IMR-90 (cell line): ENCODE data around the gene BRCC3. TPM values are rescaled to one million over a fixed set of nuclear protein-coding genes. Genes with fewer than 3 reads are reported as not detected.

Source experiments
- ATAC-seq: fragments of 200-7000 bp; cut with Tn5 transposase; 2 replicates; pipeline ENCODE4 v1.9.1; 2020; ENCODE audit warnings: low read depth, mild to moderate bottlenecking, moderate library complexity
- BruUV-seq: library from RNA; stranded (reverse); fragments of 400-500 nt; replicated peaks from 2 replicates; lab custom pipeline; 2021; lab: Mats Ljungman, UMichigan
- CTCF ChIA-PET: fragments of 300-600 bp; formaldehyde crosslinking; extraction: SDS; loops from one replicate; lab custom pipeline; 2021; ENCODE audit warnings: antibody characterized with exemption; lab: Yijun Ruan, JAX
- POLR2A ChIA-PET: fragments of 300-600 bp; sonication (Branson Sonifier 250); formaldehyde crosslinking; loops from one replicate; lab custom pipeline; 2022; ENCODE audit warnings: antibody characterized with exemption; ENCODE audit not compliant: unreplicated experiment; lab: Charles Lee
- DNase-seq: peaks from one replicate; pipeline ENCODE4 v3.0.0; 2013
- H2AFZ ChIP-seq: replicated peaks from 2 replicates; pipeline ENCODE3; 2013; ENCODE audit warnings: low read length, mild to moderate bottlenecking; ENCODE audit not compliant: poor library complexity
- H2AK5ac ChIP-seq: 2 replicates; pipeline ENCODE4 v1.6.1; 2013; ENCODE audit warnings: low read depth, low read length, inconsistent platforms
- H2AK9ac ChIP-seq: replicated peaks from 2 replicates; pipeline ENCODE3; 2013; ENCODE audit warnings: mild to moderate bottlenecking, low read depth, low read length, moderate library complexity; ENCODE audit not compliant: poor library complexity
- H2BK120ac ChIP-seq: 2 replicates; pipeline ENCODE4 v1.6.1; 2013; ENCODE audit warnings: low read depth, low read length, inconsistent platforms
- H2BK15ac ChIP-seq: 3 replicates; pipeline ENCODE4 v1.6.1; 2013; ENCODE audit warnings: low read depth, low read length, inconsistent platforms
- H2BK20ac ChIP-seq: 2 replicates; pipeline ENCODE4 v1.6.1; 2013; ENCODE audit warnings: low read depth, mild to moderate bottlenecking, inconsistent platforms, low read length, moderate library complexity
- H2BK5ac ChIP-seq: 2 replicates; pipeline ENCODE4 v1.6.1; 2013; ENCODE audit warnings: mild to moderate bottlenecking, low read depth, low read length, inconsistent platforms; ENCODE audit not compliant: poor library complexity, severe bottlenecking
- H3K14ac ChIP-seq: replicated peaks from 2 replicates; pipeline ENCODE4 v1.6.1; 2013; ENCODE audit warnings: low read depth, low read length, inconsistent platforms
- H3K18ac ChIP-seq: 2 replicates; pipeline ENCODE4 v1.6.1; 2013; ENCODE audit warnings: low read depth, low read length, control low read depth
- H3K23ac ChIP-seq: 2 replicates; pipeline ENCODE4 v1.6.1; 2013; ENCODE audit warnings: low read depth, low read length, inconsistent platforms
- H3K27ac ChIP-seq: 2 replicates; pipeline ENCODE4 v1.5.1; 2013; ENCODE audit warnings: mild to moderate bottlenecking, control low read depth, low read length; ENCODE audit not compliant: insufficient read depth
- H3K27me3 ChIP-seq: 2 replicates; pipeline ENCODE4 v1.6.1; 2013; ENCODE audit warnings: low read length; ENCODE audit not compliant: control insufficient read depth, insufficient read depth
- H3K36me3 ChIP-seq: 2 replicates; pipeline ENCODE4 v1.6.1; 2013; ENCODE audit warnings: low read length, mixed read lengths; ENCODE audit not compliant: control insufficient read depth, insufficient read depth
- H3K4ac ChIP-seq: 2 replicates; pipeline ENCODE4 v1.6.1; 2013; ENCODE audit warnings: low read depth, low read length, inconsistent platforms
- H3K4me1 ChIP-seq: 2 replicates; pipeline ENCODE4 v1.6.1; 2013; ENCODE audit warnings: low read length, mixed read lengths; ENCODE audit not compliant: control insufficient read depth, insufficient read depth
- H3K4me2 ChIP-seq: 2 replicates; pipeline ENCODE4 v1.6.1; 2013; ENCODE audit warnings: low read depth, mild to moderate bottlenecking, control low read depth, low read length, moderate library complexity
- H3K4me3 ChIP-seq: 2 replicates; pipeline ENCODE4 v1.5.1; 2013; ENCODE audit warnings: low read depth, mild to moderate bottlenecking, control low read depth, low read length, moderate library complexity; ENCODE audit not compliant: insufficient read depth
- H3K56ac ChIP-seq: 2 replicates; pipeline ENCODE4 v1.6.1; 2013; ENCODE audit warnings: low read length, inconsistent platforms; ENCODE audit not compliant: insufficient read depth; ENCODE audit errors: extremely low read depth
- H3K79me1 ChIP-seq, 2 experiments: 2 replicates each; pipeline ENCODE4 v1.6.1; 2013; ENCODE audit warnings: low read length in 2 of 2, inconsistent platforms in 1 of 2, low read depth in 1 of 2
- H3K9ac ChIP-seq: 2 replicates; pipeline ENCODE4 v1.6.1; 2013; ENCODE audit warnings: low read depth, low read length, control low read depth
- H3K9me1 ChIP-seq: 2 replicates; pipeline ENCODE4 v1.6.1; 2013; ENCODE audit warnings: low read length, inconsistent platforms; ENCODE audit not compliant: insufficient read depth
- H3K9me3 ChIP-seq: 2 replicates; pipeline ENCODE4 v1.6.1; 2013; ENCODE audit warnings: low read length; ENCODE audit not compliant: control insufficient read depth, insufficient read depth
- H4K20me1 ChIP-seq: 2 replicates; pipeline ENCODE4 v1.6.1; 2013; ENCODE audit warnings: low read length, inconsistent platforms; ENCODE audit not compliant: insufficient read depth
- H4K5ac ChIP-seq: 2 replicates; pipeline ENCODE4 v1.6.1; 2013; ENCODE audit warnings: mild to moderate bottlenecking, low read depth, low read length, control low read depth
- H4K8ac ChIP-seq, 2 experiments: 2 replicates each; pipeline ENCODE4 v1.6.1; 2013; ENCODE audit warnings: low read depth in 2 of 2, low read length in 2 of 2, control low read depth in 1 of 2, inconsistent platforms in 1 of 2
- H4K91ac ChIP-seq: 2 replicates; pipeline ENCODE4 v1.6.1; 2013; ENCODE audit warnings: low read depth, low read length, inconsistent platforms; ENCODE audit not compliant: insufficient read depth
- BHLHE40 ChIP-seq: fragments of 150-350 bp; IDR thresholded peaks from 2 replicates; pipeline ENCODE4 v1.6.1; 2016; ENCODE audit warnings: mild to moderate bottlenecking, low read depth, low read length
- CEBPB ChIP-seq: IDR thresholded peaks from 2 replicates; pipeline ENCODE4 v1.6.1; 2012; ENCODE audit warnings: low read depth, low read length, improper control_type of control experiment
- FOS ChIP-seq: fragments of 150-350 bp; IDR thresholded peaks from 2 replicates; pipeline ENCODE4 v1.6.1; 2016; ENCODE audit warnings: low read depth, low read length
- MAFK ChIP-seq: IDR thresholded peaks from 2 replicates; pipeline ENCODE4 v1.6.1; 2012; ENCODE audit warnings: low read depth, low read length, improper control_type of control experiment
- MAZ ChIP-seq: IDR thresholded peaks from 2 replicates; pipeline ENCODE4 v1.6.1; 2012; ENCODE audit warnings: low read depth, mild to moderate bottlenecking, low read length, improper control_type of control experiment, moderate library complexity, borderline replicate concordance
- MXI1 ChIP-seq: IDR thresholded peaks from 2 replicates; pipeline ENCODE4 v1.6.1; 2012; ENCODE audit warnings: low read depth, mild to moderate bottlenecking, low read length, moderate library complexity, borderline replicate concordance
- RAD21 ChIP-seq: IDR thresholded peaks from 2 replicates; pipeline ENCODE4 v1.6.1; 2012; ENCODE audit warnings: low read length, improper control_type of control experiment
- RCOR1 ChIP-seq: IDR thresholded peaks from 2 replicates; pipeline ENCODE4 v1.6.1; 2012; ENCODE audit warnings: mild to moderate bottlenecking, low read length, improper control_type of control experiment; ENCODE audit not compliant: insufficient replicate concordance
- RFX5 ChIP-seq: IDR thresholded peaks from 2 replicates; pipeline ENCODE4 v1.8.0; 2012; ENCODE audit warnings: low read depth, mild to moderate bottlenecking, low read length, moderate library complexity
- SMC3 ChIP-seq: fragments of 150-350 bp; IDR thresholded peaks from 2 replicates; pipeline ENCODE4 v1.6.1; 2016; ENCODE audit warnings: low read depth, mild to moderate bottlenecking, antibody characterized with exemption, low read length, moderate library complexity
- USF2 ChIP-seq: fragments of 150-350 bp; IDR thresholded peaks from 2 replicates; pipeline ENCODE4 v1.6.1; 2017; ENCODE audit warnings: mild to moderate bottlenecking, antibody characterized with exemption, low read length, low read depth
- WGBS, 2 experiments: methylation state at CpG; one replicate each; pipeline versions ENCODE4 v1.1.5 to v1.1.7; 2013; ENCODE audit warnings: missing lambda C conversion rate in 2 of 2; ENCODE audit not compliant: insufficient read length in 1 of 2; ENCODE audit errors: extremely low coverage in 2 of 2; 5-methylcytosine and 5-hydroxymethylcytosine counted together
- dilution Hi-C: fragments of 300-500 bp; cut with HindIII; formaldehyde crosslinking; loops from one replicate; pipeline ENCODE4 v1.14.3; 2018; ENCODE audit warnings: low sequenced_read_pairs; ENCODE audit not compliant: unreplicated experiment
- in situ Hi-C: fragments of 300-500 bp; cut with MboI; formaldehyde crosslinking; loops from 3 replicates; pipeline ENCODE4 v1.14.3; 2019; ENCODE audit warnings: low sequenced_read_pairs, inconsistent platforms, mixed read lengths
- intact Hi-C: fragments of 100-400 bp; cut with micrococcal nuclease; formaldehyde crosslinking; loops from 2 replicates; pipeline ENCODE4 v1.10.0; 2022
- polyA plus RNA-seq, 3 experiments: library from polyadenylated mRNA; depleted of rRNA; stranded (reverse); fragments of >200 nt; gene quantifications; 2 replicates each; pipeline ENCODE4 v1.2.3, GENCODE V29; 2012; ENCODE audit warnings: low replicate concordance in 1 of 3
- total RNA-seq: library from RNA; depleted of rRNA; stranded (reverse); fragments of >200 nt; gene quantifications from 2 replicates; pipeline ENCODE4 v1.2.3, GENCODE V29; 2012
- TF ChIP-seq, protein P1 (sequence below): fragments of 150-350 bp; IDR thresholded peaks from 2 replicates; pipeline ENCODE4 v1.6.1; 2016; ENCODE audit warnings: low read depth, mild to moderate bottlenecking, low read length, moderate library complexity, borderline replicate concordance
- TF ChIP-seq, protein P2 (sequence below): conservative IDR thresholded peaks from 2 replicates; pipeline ENCODE4 v1.5.1; 2012; ENCODE audit warnings: mild to moderate bottlenecking, low read depth, low read length, improper control_type of control experiment

BRCC3 gene
- total and polyA plus RNA-seq, 2 of the 4 experiments (the other 2 are of a cell fraction) = 14.4 to 24.7 TPM

DNA sequence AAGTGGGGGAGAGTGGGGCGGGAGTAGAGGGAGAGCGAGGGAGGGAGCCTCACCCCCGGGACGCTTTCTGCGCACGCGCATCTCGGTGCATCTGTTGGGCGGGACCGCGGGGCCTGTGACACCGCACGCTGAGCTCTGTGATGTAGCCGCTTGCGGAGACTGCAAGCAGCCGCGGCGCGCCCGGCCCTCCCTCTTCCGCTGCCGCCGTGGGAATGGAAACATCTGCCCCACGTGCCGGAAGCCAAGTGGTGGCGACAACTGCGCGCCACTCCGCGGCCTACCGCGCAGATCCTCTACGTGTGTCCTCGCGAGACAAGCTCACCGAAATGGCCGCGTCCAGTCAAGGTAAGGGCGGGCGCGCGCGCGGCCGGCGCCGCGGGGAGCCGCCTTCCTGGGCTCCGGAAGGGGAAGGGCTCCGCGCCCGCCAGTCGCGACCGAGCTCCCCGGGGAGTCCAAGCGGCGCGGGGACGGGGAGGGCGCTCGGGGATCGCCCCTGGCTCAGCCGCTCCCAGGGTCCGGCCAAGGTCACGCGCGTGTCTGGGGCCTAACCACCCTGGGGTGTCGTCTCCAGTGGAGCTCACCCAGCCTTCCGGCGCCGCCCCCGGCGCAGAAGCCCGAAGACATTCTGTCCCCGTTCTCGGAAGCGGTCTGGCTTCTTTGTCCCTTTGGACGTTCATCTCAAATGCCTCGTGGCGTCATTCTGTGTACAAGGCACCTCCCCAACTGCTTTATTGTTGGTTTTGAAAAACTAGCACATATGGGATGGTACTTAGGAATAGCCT is 44.4 kb upstream of the BRCC3 start, which contains the start of gene FUNDC2:
FUNDC2 (plus strand) TSS at position 118 of the 782 bp plus-strand sequence; CDS start at position 213, 95 bp downstream.
- TSS peak; percentile 53 for BruUV-seq
- WGBS, 2 experiments = 18% methylated on average over 33 of the region's 82 CpGs; no CpG with 5 or more reads in 1 of the 2 experiments
- Histone ChIP-seq H3K9me1 (no peaks in the 10 kb centered on the region), H3K27me3 (no peaks in the 10 kb centered on the region; the same call in 1 of the 2 replicates), H3K18ac (peak within 1 kb of the TSS; percentile 90), H3K9ac (peak within 1 kb of the TSS; percentile 98), H2AK9ac (peak within 1 kb of the TSS; percentile 81), H3K4me1 (no peaks in the 10 kb centered on the region), H3K4me2 (peak within 1 kb of the TSS; percentile 89), H4K91ac (peak within 1 kb of the TSS; percentile 72), H2BK15ac (no peak within 1 kb of the TSS; the same call in 2 of the 3 replicates), H3K36me3 (no peaks in the 10 kb centered on the region), H3K4ac (peak within 1 kb of the TSS; percentile 24), H3K27ac (peak within 1 kb of the TSS; percentile 94), H3K4me3 (peak within 1 kb of the TSS; percentile 96), H2AFZ (peak within 1 kb of the TSS; percentile 93), H2BK120ac (0 out of 2 replicates have a peak within 1 kb of the TSS, but pooled peaks have one; percentile 28), H3K23ac (peak within 1 kb of the TSS; percentile 77; the same call in 1 of the 2 replicates), H2BK20ac (no peak within 1 kb of the TSS; the same call in 1 of the 2 replicates), H3K56ac (peak within 1 kb of the TSS; percentile 76), H4K5ac (peak within 1 kb of the TSS; percentile 91; the same call in 1 of the 2 replicates), H4K8ac (peak within 1 kb of the TSS; percentile 77 to 90), H3K14ac (peak within 1 kb of the TSS; percentile 5), H4K20me1 (no peaks in the 10 kb centered on the region), H2AK5ac (no peak within 1 kb of the TSS), H3K79me1 (peaks cover 0 to 7% of the 10 kb centered on the region in 2 experiments; a peak in 2 of 4 replicates), H3K9me3 (no peaks in the 10 kb centered on the region), H2BK5ac (peak within 1 kb of the TSS; percentile 85)
- peak; percentile 89 for ATAC-seq
- ChIA-PET POLR2A (no interaction called here), CTCF (no interaction called here)
- peak; percentile 90 for DNase-seq
- intact Hi-C loops (loop anchor here (2.0 kb wide), 1 partner anchor 44 kb away; the partner anchor contains the start of genes BRCC3, CMC4 and MTCP1), in situ Hi-C loops (no loop called here), dilution Hi-C loops (no loop called here)
- TF ChIP-seq MAZ (peak; percentile 64; the same call in 1 of the 2 replicates), USF2 (peak; percentile 84), RFX5 (no peak), MAFK (no peak), BHLHE40 (peak; percentile 59; the same call in 1 of the 2 replicates), CEBPB (no peak), FOS (no peak), RCOR1 (no peak), RAD21 (no peak), MXI1 (peak; percentile 30; the same call in 1 of the 2 replicates), SMC3 (no peak)
- TF ChIP-seq, protein P1, sequence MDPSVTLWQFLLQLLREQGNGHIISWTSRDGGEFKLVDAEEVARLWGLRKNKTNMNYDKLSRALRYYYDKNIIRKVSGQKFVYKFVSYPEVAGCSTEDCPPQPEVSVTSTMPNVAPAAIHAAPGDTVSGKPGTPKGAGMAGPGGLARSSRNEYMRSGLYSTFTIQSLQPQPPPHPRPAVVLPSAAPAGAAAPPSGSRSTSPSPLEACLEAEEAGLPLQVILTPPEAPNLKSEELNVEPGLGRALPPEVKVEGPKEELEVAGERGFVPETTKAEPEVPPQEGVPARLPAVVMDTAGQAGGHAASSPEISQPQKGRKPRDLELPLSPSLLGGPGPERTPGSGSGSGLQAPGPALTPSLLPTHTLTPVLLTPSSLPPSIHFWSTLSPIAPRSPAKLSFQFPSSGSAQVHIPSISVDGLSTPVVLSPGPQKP = no peak
- TF ChIP-seq, protein P2, sequence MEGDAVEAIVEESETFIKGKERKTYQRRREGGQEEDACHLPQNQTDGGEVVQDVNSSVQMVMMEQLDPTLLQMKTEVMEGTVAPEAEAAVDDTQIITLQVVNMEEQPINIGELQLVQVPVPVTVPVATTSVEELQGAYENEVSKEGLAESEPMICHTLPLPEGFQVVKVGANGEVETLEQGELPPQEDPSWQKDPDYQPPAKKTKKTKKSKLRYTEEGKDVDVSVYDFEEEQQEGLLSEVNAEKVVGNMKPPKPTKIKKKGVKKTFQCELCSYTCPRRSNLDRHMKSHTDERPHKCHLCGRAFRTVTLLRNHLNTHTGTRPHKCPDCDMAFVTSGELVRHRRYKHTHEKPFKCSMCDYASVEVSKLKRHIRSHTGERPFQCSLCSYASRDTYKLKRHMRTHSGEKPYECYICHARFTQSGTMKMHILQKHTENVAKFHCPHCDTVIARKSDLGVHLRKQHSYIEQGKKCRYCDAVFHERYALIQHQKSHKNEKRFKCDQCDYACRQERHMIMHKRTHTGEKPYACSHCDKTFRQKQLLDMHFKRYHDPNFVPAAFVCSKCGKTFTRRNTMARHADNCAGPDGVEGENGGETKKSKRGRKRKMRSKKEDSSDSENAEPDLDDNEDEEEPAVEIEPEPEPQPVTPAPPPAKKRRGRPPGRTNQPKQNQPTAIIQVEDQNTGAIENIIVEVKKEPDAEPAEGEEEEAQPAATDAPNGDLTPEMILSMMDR = no peak
